HG02642 (cell line): ENCODE data around the gene GYS2.
"Not testable (repeated sequence)": the region's sequence is repeated elsewhere in the genome, so short reads cannot be mapped to it uniquely, and the experiment has no call there.

Experiments
- ATAC-seq: cut with Tn5 transposase; IDR thresholded peaks from one replicate; pipeline ENCODE4 v1.9.1; 2021; ENCODE audit warnings: mild to moderate bottlenecking; ENCODE audit not compliant: unreplicated experiment, poor library complexity

Gene GYS2

GRCh38 chr12:21606175-21606574, 1.5 kb upstream of the GYS2 start:
- no peak for ATAC-seq

- ATAC-seq, result no peak
Measured at GRCh38 chr12:21602774-21603173, 1.9 kb downstream of the GYS2 start.

GRCh38 chr12:21600196-21600595, 4.5 kb downstream of the GYS2 start:
- ATAC-seq, result no peak

GRCh38 chr12:21599143-21599999, 5.3 kb downstream of the GYS2 start:
- no peak for ATAC-seq

DNA sequence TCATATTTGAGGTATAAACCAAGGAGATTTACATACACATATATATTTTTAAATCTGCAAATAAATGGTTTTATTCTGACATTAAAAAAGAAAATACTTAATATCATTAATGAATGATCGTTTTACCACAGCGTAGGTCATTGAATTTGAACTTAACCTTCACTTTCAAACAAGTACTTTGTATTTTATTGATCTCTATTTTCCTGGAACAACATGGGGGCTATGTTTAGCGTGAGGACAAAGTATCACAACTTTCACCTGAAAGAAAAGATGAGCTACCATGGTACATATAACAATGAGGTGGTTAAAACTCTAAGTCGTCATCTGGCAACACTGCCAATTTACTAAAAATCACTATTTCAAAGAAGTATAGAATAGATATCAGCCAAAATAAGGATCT, 6.0 kb downstream of the GYS2 start:
- no peak for ATAC-seq

GRCh38 chr12:21595356-21595755, 9.3 kb downstream of the GYS2 start:
- ATAC-seq, result not testable (repeated sequence)

GRCh38 chr12:21585485-21585884, 19.2 kb downstream of the GYS2 start:
- no peak for ATAC-seq

DNA sequence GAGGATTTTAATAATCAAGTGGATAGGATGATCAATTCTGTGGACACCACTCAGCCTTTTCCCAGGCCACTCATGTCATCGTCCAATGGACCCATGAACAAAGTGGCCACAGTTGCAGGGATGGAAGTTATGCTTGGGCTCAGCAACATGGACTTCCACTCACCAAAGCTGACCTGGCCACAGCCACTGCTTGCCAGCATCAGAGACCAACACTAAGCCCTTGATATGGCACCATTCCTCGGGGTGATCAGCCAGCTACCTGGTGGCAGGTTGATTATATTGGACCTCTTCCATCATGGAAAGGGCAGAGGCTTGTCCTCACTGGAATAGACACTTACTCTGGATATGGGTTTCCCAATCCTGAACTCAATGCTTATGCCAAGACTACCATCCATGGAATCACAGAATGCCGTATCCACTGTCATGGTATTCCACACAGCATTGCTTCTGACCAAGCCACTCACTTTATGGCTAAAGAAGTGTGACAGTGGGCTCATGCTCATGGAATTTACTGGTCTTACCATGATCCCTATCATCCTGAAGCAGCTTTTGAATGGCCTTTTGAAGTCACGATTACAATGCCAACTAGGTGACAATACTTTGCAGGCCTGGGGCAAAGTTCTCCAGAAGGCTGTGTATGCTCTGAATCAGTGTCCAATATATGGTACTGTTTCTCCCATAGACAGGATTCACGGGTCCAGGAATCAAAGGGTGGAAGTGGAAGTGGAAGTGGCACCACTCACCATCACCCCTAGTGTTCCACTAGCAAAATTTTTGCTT, 20.1 kb downstream of the GYS2 start:
- not testable (repeated sequence) for ATAC-seq

GRCh38 chr12:21583587-21583986, 21.1 kb downstream of the GYS2 start:
- ATAC-seq, result no peak

DNA sequence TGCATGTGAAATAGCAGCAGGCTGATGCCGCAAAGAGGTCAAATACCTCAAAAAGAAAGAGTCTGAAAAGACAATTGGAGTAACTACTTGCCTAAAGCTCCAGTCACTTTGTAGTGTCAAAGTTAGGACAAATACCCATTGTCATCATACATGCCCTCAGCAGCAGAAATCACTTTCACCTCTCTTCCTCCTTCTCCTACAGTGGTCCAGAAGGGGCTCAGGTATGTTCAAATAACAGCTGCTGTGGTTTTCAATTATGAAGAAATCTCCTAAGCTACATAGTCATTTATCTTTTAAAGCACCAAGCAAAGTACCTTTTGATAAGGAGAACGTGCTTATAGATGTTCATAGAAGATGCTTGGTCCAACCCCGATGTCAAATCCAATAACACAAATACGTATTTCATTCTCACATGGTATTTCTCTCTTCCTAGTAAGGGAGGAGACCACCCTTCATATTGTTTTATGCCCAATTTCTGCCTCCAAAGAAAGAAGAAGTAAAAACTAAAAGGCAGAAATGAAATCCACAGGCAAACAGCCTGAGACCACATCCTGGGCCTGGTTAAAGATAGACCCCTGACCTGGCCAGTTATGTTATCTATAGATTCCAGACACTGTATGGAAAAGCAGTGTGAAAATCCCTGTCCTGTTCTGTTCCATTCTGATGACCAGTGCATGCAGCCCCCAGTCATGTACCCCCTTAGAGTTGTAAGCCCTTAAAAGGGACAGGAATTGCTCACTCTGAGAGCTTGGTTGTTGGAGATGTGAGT, 23.7 kb downstream of the GYS2 start:
- ATAC-seq, result no peak

DNA sequence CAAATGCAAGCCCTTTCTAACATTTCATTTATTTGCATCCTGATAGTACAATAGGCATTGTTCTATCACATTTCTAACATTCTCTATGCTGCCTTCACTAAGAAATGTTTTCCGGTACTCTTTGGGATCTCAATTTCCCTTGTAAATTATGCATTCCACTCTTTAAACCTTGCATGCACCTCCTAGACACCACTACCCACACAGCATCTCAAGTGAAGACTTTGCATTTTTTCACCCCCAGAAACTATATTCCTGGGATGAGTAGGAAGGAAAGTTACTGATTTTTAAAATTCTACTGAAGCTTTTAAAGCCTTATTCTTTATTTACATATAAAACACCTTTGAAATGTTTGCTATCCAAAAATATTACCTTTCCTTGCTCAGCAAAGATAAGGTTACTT, 27.1 kb downstream of the GYS2 start:
- no peak for ATAC-seq

- ATAC-seq, result no peak
Measured at GRCh38 chr12:21576431-21576830, 28.2 kb downstream of the GYS2 start.

DNA sequence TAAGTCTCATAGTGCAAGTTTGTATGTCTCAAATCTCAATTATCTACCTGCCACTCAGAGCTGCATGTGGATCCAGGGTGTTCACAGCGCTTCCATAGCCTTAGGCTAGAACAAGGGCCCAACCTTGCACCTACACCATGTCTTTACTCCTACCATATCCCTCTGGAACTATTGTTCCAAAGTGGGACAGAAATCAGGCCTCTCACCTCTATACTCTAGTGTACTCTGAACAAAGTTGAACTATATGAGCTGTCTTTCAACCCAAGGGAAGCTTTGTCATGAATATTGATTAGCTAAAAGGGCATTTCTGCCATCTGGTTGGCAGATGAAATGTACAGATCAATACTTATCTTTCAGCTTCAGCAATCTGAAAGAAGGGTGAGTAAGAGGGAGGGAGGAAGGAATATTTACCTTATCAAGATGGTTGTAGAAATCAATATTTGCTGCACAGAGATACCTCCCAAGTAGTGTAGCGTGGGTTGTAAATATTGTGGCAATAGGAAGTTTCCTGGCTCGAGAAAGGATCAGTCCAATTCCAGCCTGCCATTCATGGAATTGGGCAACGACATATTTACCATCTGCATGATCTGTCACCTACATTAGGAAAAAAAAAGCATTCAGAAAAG, 30.8 kb downstream of the GYS2 start:
- ATAC-seq, result no peak

DNA sequence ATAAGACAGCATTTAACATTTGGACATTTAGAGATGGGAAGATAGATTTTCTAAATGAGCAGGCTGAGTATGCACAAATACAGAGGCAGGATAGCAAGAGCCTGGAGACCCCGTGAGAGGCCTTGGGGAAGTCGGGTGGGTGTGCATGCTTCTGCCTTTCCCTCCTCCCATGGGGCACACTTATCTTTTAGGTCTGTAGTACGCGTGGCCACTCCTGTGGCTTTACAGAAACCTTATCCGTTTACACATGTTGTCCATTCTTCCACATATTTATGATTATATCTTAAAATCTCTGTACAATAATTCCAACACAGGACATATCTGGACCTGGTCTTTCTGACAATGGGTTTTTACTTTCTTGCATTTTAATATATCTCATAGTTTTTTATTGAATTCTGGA, 33.6 kb downstream of the GYS2 start:
- ATAC-seq, result no peak

- no peak for ATAC-seq
Measured at GRCh38 chr12:21568115-21568514, 36.5 kb downstream of the GYS2 start.

GRCh38 chr12:21566907-21567394, 37.7 kb downstream of the GYS2 start:
- no peak for ATAC-seq

DNA sequence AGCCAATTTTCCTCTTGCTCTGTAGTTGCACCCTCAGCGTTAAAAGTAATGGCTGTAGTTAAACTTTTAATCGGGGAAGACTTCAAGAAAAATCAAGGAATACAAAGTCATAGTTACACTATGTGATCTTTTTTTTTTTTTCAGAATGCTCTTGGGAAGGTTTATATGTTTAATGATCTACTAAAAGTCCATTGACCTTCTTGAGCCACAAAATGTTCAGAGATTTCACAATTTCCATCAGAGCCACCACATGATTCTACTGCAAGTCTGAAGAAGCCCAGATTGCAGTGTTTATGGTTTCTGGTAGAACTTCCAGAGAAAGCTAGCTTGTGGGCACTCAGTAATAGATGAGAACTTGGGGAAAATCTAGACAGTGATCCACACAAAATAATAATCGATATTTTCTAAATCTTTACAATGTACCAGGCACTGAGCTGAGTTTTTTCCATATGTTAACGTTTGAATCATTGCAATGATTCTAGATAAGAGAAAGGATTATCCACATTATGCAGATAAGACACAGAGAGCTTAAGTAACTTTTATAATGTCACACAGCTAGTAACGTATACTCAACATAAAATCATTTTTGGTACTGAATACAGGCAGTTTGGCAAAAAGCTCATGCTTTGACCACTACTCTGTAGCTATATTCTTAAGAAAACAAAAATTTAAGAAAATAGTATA, 38.3 kb downstream of the GYS2 start:
- ATAC-seq, result no peak

DNA sequence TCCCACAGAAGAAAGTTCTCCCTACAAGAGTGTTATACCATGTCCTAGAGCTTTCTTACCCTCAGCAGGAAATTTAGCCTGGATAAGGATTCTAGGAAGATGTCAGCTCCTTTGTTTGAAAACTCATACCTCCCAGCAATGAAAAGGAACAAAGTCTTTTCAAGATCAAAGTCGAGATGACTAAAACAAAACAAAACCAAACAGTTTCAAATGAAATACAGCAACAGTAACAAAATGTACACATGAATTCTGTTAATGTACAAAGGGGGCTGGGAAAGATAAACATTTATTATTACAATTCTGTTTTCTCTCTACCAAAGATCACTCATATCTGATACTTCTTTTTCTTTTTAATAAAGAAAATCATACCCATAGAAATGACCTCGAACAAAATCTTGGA, 41.8 kb downstream of the GYS2 start:
- no peak for ATAC-seq

DNA sequence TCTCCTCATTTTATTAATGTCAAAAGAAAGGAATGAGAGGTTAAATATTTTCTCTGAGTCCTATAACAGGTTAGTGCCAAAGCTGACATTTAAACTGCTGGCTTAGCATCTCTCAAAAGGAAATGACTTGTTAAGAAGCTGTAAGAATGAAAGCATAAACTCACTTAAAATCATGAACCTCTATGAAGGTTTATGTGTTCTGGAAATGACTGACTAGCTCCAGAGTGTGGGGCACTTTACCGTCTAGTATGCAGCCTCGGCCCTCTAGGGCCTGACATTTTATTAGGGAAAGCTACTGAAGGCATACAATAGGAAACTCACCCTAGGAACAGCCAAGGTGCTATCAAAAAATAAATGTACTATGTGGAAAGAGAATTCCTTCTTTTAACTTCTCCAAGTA, 43.5 kb downstream of the GYS2 start:
- ATAC-seq, result no peak
